GM15510 (cell line): Measurements from ENCODE around the gene MPPE1.
A peak's percentile ranks its signal among the peaks of the same experiment; 100 is the strongest.

Source experiments
- POLR2A ChIP-seq: IDR thresholded peaks from 3 replicates; pipeline ENCODE4 v1.6.1; 2011; ENCODE audit warnings: borderline replicate concordance; ENCODE audit not compliant: insufficient read length; ENCODE audit errors: extremely low read depth

The MPPE1 gene

DNA sequence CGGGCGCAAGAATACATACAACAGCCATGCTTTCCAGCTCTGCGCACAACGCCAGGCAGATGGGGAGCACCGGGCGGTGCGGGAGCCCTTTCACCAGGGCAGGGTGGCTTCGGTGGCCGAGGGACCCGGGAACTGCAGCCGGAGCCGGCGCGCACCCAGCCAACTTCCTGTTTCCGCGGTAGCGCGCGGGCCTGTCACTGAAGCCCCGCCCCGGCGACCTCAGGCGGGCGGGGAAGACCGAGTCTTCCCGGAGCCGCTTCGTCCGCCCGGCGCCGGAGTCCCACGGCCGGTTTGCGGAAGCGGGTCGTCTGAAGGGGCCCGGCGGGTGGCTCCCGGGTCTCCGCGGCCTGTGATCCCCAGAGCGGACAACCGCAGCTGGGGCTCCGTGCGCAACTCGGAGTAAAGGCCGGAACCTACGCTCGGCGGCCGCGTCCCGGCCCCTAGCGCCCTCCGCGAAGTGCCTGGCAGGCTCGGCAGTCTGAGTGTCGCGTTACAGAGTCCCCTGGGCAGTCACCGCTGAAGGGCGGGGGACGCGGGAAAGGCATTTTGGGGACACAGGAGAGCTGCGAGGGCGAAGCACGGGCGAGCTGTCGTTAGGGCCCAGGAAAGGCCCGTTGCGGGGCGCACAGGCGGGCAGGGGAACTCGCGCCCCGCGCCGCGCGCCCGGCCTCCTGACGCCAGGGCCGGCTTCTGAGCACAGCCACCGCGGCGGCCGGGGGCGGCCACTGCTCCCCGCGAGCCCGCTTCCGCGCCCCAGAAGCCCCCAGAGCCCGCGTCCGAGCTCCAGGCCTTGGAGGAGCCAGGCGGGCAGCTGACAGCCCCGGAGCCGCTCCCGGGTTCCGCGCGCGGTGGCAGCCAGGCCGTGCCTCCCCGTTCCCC is at the start of gene MPPE1:
Gene MPPE1, minus strand, starts transcription at position 136 of the 879 bp plus-strand sequence. CDS start 11,053 bp downstream, outside the sequence.
- peak; percentile 91 for TF ChIP-seq POLR2A

DNA sequence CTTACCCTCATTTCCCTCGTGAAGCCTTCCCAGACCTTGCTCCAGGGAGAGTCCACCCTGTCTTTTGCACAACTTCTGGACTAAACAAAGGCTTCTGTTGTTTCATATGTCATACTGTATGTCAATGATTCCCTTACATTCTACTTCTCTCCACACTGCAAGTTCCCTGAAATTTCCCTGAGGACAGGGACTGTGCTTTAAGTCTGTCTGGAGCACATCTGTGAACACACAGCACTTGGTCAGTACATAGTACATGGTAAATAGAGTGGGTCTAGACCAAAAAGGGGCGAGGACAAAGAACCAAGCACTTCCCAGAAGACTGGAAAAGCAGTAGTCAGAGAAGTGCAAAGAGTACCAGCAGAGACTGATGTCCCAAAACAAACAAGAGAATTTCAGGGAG is 49.5 kb upstream of the MPPE1 start:
- TF ChIP-seq POLR2A, result no peak

DNA sequence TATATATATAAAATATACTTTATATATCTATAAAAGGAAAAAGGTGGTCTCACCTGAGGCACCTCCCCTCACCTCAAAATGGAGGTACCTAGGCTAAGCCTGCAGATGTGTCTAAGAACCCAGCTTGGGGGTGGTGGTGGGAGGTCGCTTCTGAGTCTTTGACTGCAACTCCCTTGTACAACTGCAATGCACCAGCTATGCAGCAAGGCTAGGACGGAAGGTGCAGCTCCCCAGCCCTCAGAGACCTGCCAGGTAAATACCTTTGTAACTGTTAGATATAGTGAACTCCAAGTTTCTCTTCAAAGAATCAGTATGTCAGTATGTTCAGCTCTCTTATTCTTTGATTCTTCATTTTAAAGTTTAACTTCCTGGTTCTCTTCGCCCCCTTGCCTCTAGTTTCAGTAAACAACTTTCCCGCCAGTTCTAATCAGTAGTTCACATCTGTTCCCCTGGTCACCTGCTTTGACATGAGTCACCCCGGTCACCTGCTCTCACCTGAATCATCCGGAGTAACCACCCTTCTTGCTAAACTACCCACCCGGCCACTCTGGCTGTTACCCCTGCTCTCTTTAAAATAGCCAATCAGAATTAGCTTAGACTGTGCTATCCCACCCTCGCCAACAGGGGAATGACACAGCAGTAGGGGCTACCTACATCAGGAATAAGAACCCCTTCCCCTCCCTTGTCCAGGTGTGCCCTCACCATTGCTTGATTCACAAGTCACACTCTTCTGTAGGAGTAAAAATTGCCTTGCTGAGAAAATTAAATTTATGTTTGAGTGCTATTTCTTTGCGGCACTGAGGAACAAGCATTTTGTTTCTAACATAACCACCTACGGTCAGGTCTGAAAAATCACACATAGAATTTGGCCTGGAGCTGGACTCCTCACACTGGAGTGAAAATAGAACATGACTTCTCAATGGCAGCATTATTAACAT is 48.5 kb upstream of the MPPE1 start:
- TF ChIP-seq POLR2A, result no peak

DNA sequence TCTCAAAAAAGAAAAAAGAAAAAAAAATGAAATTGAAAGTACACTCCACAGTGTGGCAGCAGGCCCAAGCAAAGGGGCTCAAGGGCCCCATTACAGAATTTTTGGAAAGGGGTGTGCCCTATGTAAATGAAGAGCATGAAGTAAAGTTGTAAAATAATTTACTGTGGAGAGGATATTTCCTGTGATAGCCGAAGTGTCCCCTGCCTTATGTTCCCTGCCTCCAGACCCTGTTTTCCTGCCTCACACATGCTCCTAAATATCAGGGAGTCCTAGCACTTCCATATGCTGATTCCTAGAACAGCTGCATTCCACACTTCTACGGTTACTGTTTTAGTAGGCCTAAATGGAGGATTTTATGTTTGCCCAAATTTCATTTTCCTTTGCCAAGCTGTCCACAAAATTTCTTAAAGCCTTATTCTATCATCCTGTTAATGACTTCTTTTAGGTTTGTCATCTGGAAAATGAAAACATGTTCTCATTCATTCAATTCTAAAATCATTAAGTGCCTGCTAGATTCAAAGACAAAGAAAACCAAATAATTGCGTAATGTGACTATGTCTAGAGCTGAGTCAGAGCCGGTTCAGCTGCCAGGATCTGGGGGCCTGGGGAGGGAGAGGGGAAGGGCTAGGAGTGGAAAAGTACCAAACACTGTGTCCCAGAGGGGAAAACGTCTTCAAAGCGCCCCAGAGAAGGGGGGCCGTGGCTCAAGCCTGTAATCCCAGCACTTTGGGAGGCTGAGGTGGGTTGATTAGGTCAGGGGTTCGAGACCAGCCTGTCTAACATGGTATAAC is 47.3 kb upstream of the MPPE1 start:
- TF ChIP-seq POLR2A, result no peak

DNA sequence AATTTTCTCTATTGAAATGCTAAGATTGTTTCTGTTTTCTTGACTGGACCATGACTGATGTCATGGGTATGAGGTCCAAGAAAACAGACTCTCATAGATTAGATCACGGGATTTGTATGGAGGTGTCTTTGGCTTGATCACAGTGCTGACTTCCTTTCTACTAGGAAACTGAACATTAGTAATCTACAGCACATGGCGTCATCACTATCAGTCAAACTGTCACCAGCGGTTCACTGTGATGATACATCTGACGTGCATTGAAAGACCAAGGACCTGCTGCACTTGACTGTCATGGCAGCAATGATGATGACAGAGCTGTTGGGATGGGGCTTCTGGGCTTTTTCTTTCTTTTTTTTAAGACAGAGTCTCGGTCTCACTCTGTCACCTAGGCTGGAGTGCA is 45.0 kb upstream of the MPPE1 start:
- TF ChIP-seq POLR2A, result no peak

DNA sequence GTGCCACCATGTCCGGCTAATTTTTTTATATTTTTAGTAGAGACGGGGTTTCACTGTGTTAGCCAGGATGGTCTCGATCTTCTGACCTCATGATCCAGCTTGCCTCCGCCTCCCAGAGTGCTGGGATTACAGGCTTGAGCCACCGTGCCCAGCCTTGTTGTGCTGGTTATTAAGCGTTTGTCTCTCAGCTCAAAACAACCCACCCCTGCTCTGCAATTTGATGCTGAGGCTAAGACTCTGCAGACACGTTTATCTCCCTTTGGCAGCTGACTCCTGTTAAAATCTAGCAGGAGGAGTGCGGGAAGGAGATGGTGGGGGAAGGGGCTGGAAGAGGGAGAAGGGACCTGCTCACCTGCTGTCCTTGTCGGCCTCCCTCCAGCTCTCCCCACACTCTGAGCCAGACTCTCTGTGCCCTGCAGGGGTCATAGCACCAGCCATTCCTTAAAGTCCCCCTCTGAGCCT is 43.3 kb upstream of the MPPE1 start:
- TF ChIP-seq POLR2A, result no peak

GRCh38 chr18:11950824-11951223 is 42.7 kb upstream of the MPPE1 start:
- TF ChIP-seq POLR2A, result no peak

DNA sequence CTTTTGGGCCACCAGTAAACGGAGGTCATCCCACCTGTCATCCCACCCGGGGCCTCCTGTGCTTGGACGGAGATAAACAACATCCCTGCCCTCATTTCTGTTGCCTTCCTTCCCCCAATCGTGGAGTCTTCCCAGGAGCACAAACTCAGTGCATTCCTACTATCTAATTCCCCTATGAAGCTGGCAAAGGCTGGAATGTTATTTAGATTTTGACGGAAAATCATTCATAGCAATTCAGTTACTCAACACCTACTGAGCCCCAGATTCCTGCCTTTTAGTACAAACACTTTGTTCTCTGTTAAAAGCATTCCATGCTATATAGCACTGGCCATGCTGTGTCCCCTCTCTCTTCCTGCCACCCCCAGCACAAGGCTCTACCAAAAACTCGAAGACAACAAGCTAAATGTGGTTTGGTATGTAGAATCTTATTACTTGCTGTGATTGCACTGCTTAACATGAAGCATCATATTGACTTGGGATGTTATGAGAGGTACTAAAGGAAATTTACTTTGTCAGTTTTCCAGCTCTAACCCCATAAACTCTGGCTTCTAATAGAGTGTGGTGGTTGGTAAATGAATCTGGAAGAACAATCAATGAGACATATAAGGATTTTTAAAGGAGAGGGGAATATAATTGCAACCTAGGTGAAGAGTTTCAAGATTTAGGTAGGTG is 40.9 kb upstream of the MPPE1 start:
- no peak for TF ChIP-seq POLR2A

DNA sequence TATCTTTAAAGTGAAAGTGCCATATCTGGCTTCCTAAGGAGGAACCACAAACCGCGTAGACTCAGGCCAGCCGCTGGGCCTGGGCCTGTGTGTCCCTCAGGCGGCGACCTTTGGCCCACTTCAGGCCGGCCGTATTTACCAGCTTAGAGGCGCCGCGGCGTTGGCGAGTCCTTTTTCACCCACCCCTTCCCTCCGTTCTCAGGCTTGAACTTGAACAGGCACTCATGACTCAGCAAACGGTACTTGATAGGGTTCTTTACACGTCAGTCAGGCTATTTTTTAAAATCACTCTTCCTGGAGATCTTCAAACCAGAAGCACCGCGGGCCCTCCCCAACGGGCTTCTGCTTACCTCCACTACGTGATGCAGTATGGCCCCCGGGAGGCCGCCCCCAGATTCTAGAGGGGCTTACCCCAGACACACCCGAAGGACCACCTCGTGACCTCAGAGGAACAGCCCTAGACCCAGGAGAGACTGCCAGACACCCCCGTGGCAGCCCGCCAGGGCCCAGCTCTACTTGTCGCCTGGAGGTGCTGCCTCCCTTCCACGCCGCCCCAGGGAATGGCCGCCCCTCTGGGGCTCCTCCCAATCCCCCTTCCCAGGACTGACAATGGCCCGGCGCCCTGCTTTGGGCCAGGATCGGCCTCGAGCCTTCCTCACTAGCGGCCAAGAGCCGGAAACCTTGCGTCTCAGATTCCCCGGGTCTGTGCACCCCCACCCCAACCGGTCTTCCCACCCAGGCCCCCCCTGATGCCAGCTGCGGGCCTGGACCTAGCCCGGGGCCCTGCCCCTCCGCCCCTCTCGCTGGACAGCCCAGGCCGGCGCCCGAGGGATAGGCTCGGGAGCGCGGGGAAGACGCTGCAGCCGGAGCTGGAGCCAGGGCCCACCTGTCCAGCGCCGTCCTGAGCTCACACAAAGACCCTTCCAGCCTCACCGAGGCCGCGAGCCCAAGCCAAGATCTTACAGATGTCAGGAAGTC is 39.4 kb upstream of the MPPE1 start:
- TF ChIP-seq POLR2A, result no peak

- TF ChIP-seq POLR2A, result no peak
These were observed 38.6 kb upstream of the MPPE1 start for GRCh38 chr18:11946756-11947155.

DNA sequence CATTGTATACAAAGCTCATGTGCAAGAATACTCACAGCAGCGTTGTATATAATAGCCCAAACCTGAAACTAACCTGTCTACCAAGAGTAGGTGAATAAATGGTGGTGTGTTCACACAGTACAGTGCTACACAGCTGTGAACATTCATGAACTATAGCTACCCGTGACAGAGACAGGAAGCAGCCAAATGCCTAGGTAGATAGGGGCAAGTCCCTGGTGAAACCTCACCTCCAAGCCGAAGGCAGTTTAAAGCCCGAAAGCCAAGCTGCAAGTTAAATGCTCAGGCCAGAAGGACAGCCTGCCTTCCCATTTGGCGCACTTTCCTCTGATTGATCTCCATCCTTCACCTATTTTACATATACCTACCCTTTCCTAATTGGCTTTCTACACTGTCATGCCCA is 36.7 kb upstream of the MPPE1 start:
- TF ChIP-seq POLR2A, result no peak

- TF ChIP-seq POLR2A, result no peak
These were observed 36.1 kb upstream of the MPPE1 start for GRCh38 chr18:11944252-11944651.

- TF ChIP-seq POLR2A, result no peak
These were observed 35.4 kb upstream of the MPPE1 start for GRCh38 chr18:11943551-11943950.
